HepG2 (cell line): ENCODE results near the gene PTPRU. TPM values are rescaled to one million over a fixed set of nuclear protein-coding genes. Genes with fewer than 3 reads are reported as not detected.

ENCODE experiments used
- GABPB1 ChIP-seq: IDR thresholded peaks from 2 replicates; pipeline ENCODE4 v1.6.1; 2016; ENCODE audit warnings: mild to moderate bottlenecking, missing genetic modification reagents, moderate library complexity, missing compliant biosample characterization
- LCORL ChIP-seq, 2 experiments: fragments of 450-650 bp in 1 of 2; sonication (generic) in 1 of 2; formaldehyde crosslinking in 1 of 2; IDR thresholded peaks; 2 replicates each; pipeline versions ENCODE4 v1.5.0 to v1.6.1; 2017 to 2020; ENCODE audit warnings: antibody characterized with exemption in 1 of 2, missing genetic modification reagents in 1 of 2
- NR2C2 ChIP-seq: sonication (generic); formaldehyde crosslinking; IDR thresholded peaks from 2 replicates; pipeline ENCODE4 v1.4.0; 2020; ENCODE audit warnings: missing genetic modification reagents, mild to moderate bottlenecking, moderate library complexity, borderline replicate concordance
- PCBP2 ChIP-seq: fragments of 200-400 bp; formaldehyde crosslinking; optimal IDR thresholded peaks from 2 replicates; pipeline ENCODE3; 2018; ENCODE audit warnings: low read length, low read depth; ENCODE audit not compliant: poor library complexity, severe bottlenecking
- TBP ChIP-seq: sonication (generic); formaldehyde crosslinking; IDR thresholded peaks from 2 replicates; pipeline ENCODE4 v1.5.0; 2020; ENCODE audit warnings: missing genetic modification reagents
- ZNF331 ChIP-seq: sonication (generic); formaldehyde crosslinking; IDR thresholded peaks from 2 replicates; pipeline ENCODE4 v1.4.0; 2020; ENCODE audit warnings: missing genetic modification reagents
- ZNF333 ChIP-seq: sonication (generic); formaldehyde crosslinking; IDR thresholded peaks from 2 replicates; pipeline ENCODE4 v1.4.0; 2020; ENCODE audit warnings: mild to moderate bottlenecking, missing genetic modification reagents, borderline replicate concordance
- ZNF34 ChIP-seq: sonication (generic); formaldehyde crosslinking; IDR thresholded peaks from 2 replicates; pipeline ENCODE4 v1.4.0; 2020; ENCODE audit warnings: mild to moderate bottlenecking, missing genetic modification reagents, borderline replicate concordance
- ZNF501 ChIP-seq: sonication (generic); formaldehyde crosslinking; IDR thresholded peaks from 2 replicates; pipeline ENCODE4 v1.5.1; 2020; ENCODE audit warnings: mild to moderate bottlenecking, moderate library complexity, missing genetic modification reagents
- ZNF552 ChIP-seq: sonication (generic); formaldehyde crosslinking; IDR thresholded peaks from 2 replicates; pipeline ENCODE4 v1.9.0; 2022; ENCODE audit warnings: missing genetic modification reagents, mild to moderate bottlenecking, borderline replicate concordance
- ZNF597 ChIP-seq: sonication (generic); formaldehyde crosslinking; IDR thresholded peaks from 2 replicates; pipeline ENCODE4 v1.5.0; 2020; ENCODE audit warnings: missing genetic modification reagents
- ZNF703 ChIP-seq: sonication (generic); formaldehyde crosslinking; IDR thresholded peaks from 2 replicates; pipeline ENCODE4 v1.5.1; 2020; ENCODE audit warnings: missing genetic modification reagents, mild to moderate bottlenecking, moderate library complexity, borderline replicate concordance
- ZNF724P ChIP-seq: sonication (generic); formaldehyde crosslinking; IDR thresholded peaks from 2 replicates; pipeline ENCODE4 v1.8.0; 2022; ENCODE audit warnings: missing genetic modification reagents, borderline replicate concordance
- ZNF879 ChIP-seq: sonication (generic); formaldehyde crosslinking; IDR thresholded peaks from 2 replicates; pipeline ENCODE4 v1.8.1; 2023; ENCODE audit warnings: missing genetic modification reagents
- polyA plus RNA-seq, 8 experiments: library from polyadenylated mRNA; depleted of rRNA in 3 of 8; stranded (reverse) in 7 of 8; unstranded in 1 of 8; fragments of >200 nt; fragmentation: Illumina TruSeq in 4 of 8; extraction: Trizol in 4 of 8; gene quantifications; 2 replicates each; pipeline versions ENCODE4 v1.2.1 to v1.2.3, GENCODE V29; 2011 to 2016; ENCODE audit warnings: low read depth in 4 of 8, missing spikeins in 1 of 8, mixed read lengths in 1 of 8; ENCODE audit not compliant: insufficient read depth in 1 of 8
- total RNA-seq, 5 experiments: library from RNA; depleted of rRNA; stranded (reverse); fragments of >200 nt; fragmentation: Illumina TruSeq; extraction: Trizol; gene quantifications; 2 replicates each; pipeline ENCODE4 v1.2.3, GENCODE V29; 2016; ENCODE audit warnings: low read depth in 1 of 5
- TF ChIP-seq, protein P1 (sequence below): sonication (generic); formaldehyde crosslinking; IDR thresholded peaks from 2 replicates; pipeline ENCODE4 v1.8.0; 2022; ENCODE audit warnings: mild to moderate bottlenecking, missing genetic modification reagents, moderate library complexity
- TF ChIP-seq, protein P2 (sequence below): sonication (generic); formaldehyde crosslinking; IDR thresholded peaks from 2 replicates; pipeline ENCODE4 v1.4.0; 2020; ENCODE audit warnings: missing genetic modification reagents
- TF ChIP-seq, protein P3 (sequence below): sonication (generic); formaldehyde crosslinking; IDR thresholded peaks from 2 replicates; pipeline ENCODE4 v1.5.1; 2020; ENCODE audit warnings: missing genetic modification reagents, mild to moderate bottlenecking, borderline replicate concordance

Gene PTPRU
- total and polyA plus RNA-seq, 2 of the 13 experiments (the other 11 are each of a cell fraction or from before 2014, with no cell fraction given), result 21.6 to 22.3 TPM

DNA sequence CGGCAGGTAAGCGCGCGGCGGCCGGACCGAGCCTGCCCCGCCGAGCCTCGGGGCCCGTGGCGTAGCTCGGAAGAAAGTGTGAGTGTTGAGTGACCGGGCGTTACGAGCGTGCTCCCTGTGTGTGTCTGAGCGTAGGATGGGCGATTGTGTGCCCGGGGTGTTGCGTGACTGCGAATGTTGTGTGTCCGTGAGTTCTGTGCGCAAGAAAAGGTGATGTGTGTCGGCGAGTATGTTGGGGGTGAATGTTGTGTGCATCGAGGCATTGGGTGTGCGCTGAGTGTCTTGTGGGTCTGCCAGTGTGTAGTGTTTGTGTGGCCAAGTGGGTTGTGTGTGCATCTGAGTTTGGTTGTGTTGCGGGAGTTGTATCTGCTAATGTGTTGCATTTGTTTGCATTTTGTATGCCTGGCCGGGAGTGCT, 398 bp downstream of the PTPRU start (continued):
- 0 out of 2 replicates have a peak, but pooled peaks have one; percentile 24 for TF ChIP-seq ZNF724P (CRISPR knock-in tag)
- no peak for TF ChIP-seq ZNF333
- no peak for TF ChIP-seq ZNF34 (CRISPR knock-in tag)
- no peak for TF ChIP-seq TBP
- no peak for TF ChIP-seq ZNF703 (CRISPR knock-in tag)
- no peak for TF ChIP-seq ZNF597 (CRISPR knock-in tag)
- TF ChIP-seq PCBP2, result no peak
- TF ChIP-seq, protein P1, sequence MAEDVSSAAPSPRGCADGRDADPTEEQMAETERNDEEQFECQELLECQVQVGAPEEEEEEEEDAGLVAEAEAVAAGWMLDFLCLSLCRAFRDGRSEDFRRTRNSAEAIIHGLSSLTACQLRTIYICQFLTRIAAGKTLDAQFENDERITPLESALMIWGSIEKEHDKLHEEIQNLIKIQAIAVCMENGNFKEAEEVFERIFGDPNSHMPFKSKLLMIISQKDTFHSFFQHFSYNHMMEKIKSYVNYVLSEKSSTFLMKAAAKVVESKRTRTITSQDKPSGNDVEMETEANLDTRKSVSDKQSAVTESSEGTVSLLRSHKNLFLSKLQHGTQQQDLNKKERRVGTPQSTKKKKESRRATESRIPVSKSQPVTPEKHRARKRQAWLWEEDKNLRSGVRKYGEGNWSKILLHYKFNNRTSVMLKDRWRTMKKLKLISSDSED (CRISPR knock-in tag), result no peak
- TF ChIP-seq, protein P2, sequence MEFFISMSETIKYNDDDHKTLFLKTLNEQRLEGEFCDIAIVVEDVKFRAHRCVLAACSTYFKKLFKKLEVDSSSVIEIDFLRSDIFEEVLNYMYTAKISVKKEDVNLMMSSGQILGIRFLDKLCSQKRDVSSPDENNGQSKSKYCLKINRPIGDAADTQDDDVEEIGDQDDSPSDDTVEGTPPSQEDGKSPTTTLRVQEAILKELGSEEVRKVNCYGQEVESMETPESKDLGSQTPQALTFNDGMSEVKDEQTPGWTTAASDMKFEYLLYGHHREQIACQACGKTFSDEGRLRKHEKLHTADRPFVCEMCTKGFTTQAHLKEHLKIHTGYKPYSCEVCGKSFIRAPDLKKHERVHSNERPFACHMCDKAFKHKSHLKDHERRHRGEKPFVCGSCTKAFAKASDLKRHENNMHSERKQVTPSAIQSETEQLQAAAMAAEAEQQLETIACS (CRISPR knock-in tag), result no peak
- no peak for TF ChIP-seq GABPB1 (CRISPR knock-in tag)
- TF ChIP-seq ZNF879 (CRISPR knock-in tag), result no peak
- TF ChIP-seq NR2C2, result no peak
- TF ChIP-seq, protein P3, sequence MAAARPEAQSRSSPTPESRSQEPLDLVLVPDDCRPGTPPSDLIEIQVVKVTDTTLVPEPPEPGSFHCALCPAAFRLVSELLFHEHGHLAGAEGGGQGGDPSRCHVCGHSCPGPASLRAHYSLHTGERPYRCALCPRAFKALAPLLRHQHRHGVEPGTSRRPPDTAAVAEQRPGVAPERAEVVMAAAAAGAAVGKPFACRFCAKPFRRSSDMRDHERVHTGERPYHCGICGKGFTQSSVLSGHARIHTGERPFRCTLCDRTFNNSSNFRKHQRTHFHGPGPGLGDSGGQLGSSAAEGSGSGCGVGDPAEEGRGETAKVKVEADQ (CRISPR knock-in tag), result peak; percentile 62; the same call in 1 of the 2 replicates
- TF ChIP-seq ZNF552 (CRISPR knock-in tag), result no peak
- TF ChIP-seq ZNF501, result 0 out of 2 replicates have a peak, but pooled peaks have one; percentile 41
- no peak for TF ChIP-seq LCORL (IDR thresholded peaks at IDR 0.05)
- no peak for TF ChIP-seq LCORL (CRISPR knock-in tag; IDR thresholded peaks at IDR 0.05)
- no peak for TF ChIP-seq ZNF331 (CRISPR knock-in tag)
